GM23338 (cell line): Measurements from ENCODE around the gene TET2.

Source experiments
- CREB1 ChIP-seq: fragments of 250-450 bp; sonication (Bioruptor Pico); IDR thresholded peaks from 2 replicates; pipeline ENCODE4 v1.5.0; 2020; ENCODE audit warnings: low read depth, mild to moderate bottlenecking, moderate library complexity
- EZH2 ChIP-seq: fragments of 200-600 bp; sonication (generic); IDR thresholded peaks from one replicate; pipeline ENCODE4 v1.8.0; 2017; ENCODE audit warnings: antibody characterized with exemption, mild to moderate bottlenecking, low read depth; ENCODE audit not compliant: unreplicated experiment
- EZH2phosphoT487 ChIP-seq: fragments of 200-600 bp; sonication (generic); IDR thresholded peaks from one replicate; pipeline ENCODE4 v1.8.1; 2018; ENCODE audit warnings: antibody characterized with exemption; ENCODE audit not compliant: unreplicated experiment
- JUNB ChIP-seq: IDR thresholded peaks from one replicate; pipeline ENCODE4 v1.6.1; 2016; ENCODE audit warnings: antibody characterized with exemption; ENCODE audit not compliant: unreplicated experiment
- POLR2AphosphoS5 ChIP-seq: IDR thresholded peaks from 2 replicates; pipeline ENCODE4 v1.6.1; 2016; ENCODE audit warnings: antibody characterized with exemption, low read depth
- STAT1 ChIP-seq: IDR thresholded peaks from one replicate; pipeline ENCODE4 v1.6.1; 2016; ENCODE audit warnings: antibody characterized with exemption; ENCODE audit not compliant: unreplicated experiment
- ZNF114 ChIP-seq: fragments of 250-450 bp; sonication (Bioruptor Pico); IDR thresholded peaks from 2 replicates; pipeline ENCODE4 v1.5.0; 2020; ENCODE audit warnings: mild to moderate bottlenecking, moderate library complexity
- ZNF331 ChIP-seq: fragments of 250-450 bp; sonication (Bioruptor Pico); IDR thresholded peaks from 2 replicates; pipeline ENCODE4 v1.5.0; 2020; ENCODE audit warnings: low read depth, mild to moderate bottlenecking, moderate library complexity
- TF ChIP-seq, protein P1 (sequence below), 2 experiments: fragments of 200-600 bp in 1 of 2; sonication (generic) in 1 of 2; conservative IDR thresholded peaks; 2 replicates each; pipeline versions ENCODE4 v1.5.1 to v1.6.1; 2016 to 2017; ENCODE audit warnings: antibody characterized with exemption in 2 of 2, low read depth in 2 of 2, mild to moderate bottlenecking in 2 of 2, moderate library complexity in 1 of 2
- TF ChIP-seq, protein P2 (sequence below): IDR thresholded peaks from one replicate; pipeline ENCODE4 v1.6.1; 2018; ENCODE audit warnings: antibody characterized with exemption; ENCODE audit not compliant: unreplicated experiment

DNA sequence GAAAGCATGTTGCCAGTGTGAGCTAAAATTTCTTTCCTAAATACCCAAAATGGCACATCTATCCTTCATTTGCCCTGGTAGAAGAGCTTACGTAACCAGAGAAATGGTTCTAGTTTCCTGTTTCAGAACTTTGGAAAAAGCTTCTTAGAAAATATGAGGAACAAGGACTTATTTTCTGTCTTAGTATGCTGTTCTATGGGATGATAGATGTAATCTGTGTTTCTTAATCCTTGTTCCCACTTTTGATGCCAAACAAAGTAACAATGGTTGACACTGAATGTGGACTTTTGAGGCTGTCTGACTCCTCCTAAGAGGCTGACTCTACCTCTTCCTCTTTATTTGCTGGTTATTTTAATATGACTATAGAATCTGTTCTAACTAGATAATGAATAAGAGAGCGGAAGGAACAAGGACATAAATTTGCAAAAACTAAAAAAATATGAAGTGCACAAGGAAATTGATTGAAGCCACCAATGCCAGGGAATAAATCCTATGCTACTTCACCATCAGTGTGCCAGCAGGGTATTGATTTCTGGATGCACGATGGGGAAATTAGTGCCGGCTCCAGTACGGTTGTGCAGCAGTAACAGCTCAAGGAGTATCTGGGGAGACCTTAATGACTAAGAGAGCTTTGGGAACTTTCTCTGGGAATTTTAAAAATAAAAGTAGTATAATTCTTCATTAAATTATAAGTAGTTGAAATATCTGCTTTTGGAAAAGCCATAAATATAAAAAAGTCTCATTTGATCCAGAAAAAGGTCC lies 39.4 kb upstream of the TET2 start:
- TF ChIP-seq, protein P1, sequence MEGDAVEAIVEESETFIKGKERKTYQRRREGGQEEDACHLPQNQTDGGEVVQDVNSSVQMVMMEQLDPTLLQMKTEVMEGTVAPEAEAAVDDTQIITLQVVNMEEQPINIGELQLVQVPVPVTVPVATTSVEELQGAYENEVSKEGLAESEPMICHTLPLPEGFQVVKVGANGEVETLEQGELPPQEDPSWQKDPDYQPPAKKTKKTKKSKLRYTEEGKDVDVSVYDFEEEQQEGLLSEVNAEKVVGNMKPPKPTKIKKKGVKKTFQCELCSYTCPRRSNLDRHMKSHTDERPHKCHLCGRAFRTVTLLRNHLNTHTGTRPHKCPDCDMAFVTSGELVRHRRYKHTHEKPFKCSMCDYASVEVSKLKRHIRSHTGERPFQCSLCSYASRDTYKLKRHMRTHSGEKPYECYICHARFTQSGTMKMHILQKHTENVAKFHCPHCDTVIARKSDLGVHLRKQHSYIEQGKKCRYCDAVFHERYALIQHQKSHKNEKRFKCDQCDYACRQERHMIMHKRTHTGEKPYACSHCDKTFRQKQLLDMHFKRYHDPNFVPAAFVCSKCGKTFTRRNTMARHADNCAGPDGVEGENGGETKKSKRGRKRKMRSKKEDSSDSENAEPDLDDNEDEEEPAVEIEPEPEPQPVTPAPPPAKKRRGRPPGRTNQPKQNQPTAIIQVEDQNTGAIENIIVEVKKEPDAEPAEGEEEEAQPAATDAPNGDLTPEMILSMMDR (conservative IDR thresholded peaks at IDR 0.05; ENCODE audit: low read depth in 2 of 2), result no peak
- TF ChIP-seq JUNB (no peak), EZH2 (no peak), ZNF114 (CRISPR knock-in tag) (no peak), POLR2AphosphoS5 (no peak), EZH2phosphoT487 (no peak), ZNF331 (CRISPR knock-in tag) (no peak), STAT1 (no peak), CREB1 (CRISPR knock-in tag) (no peak)
- TF ChIP-seq, protein P2, sequence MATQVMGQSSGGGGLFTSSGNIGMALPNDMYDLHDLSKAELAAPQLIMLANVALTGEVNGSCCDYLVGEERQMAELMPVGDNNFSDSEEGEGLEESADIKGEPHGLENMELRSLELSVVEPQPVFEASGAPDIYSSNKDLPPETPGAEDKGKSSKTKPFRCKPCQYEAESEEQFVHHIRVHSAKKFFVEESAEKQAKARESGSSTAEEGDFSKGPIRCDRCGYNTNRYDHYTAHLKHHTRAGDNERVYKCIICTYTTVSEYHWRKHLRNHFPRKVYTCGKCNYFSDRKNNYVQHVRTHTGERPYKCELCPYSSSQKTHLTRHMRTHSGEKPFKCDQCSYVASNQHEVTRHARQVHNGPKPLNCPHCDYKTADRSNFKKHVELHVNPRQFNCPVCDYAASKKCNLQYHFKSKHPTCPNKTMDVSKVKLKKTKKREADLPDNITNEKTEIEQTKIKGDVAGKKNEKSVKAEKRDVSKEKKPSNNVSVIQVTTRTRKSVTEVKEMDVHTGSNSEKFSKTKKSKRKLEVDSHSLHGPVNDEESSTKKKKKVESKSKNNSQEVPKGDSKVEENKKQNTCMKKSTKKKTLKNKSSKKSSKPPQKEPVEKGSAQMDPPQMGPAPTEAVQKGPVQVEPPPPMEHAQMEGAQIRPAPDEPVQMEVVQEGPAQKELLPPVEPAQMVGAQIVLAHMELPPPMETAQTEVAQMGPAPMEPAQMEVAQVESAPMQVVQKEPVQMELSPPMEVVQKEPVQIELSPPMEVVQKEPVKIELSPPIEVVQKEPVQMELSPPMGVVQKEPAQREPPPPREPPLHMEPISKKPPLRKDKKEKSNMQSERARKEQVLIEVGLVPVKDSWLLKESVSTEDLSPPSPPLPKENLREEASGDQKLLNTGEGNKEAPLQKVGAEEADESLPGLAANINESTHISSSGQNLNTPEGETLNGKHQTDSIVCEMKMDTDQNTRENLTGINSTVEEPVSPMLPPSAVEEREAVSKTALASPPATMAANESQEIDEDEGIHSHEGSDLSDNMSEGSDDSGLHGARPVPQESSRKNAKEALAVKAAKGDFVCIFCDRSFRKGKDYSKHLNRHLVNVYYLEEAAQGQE, result no peak
